HG03135 (cell line): Measurements from ENCODE around the gene USP40.

Experiments
- ATAC-seq: cut with Tn5 transposase; IDR thresholded peaks from one replicate; pipeline ENCODE4 v1.9.1; 2021; ENCODE audit warnings: mild to moderate bottlenecking, moderate library complexity; ENCODE audit not compliant: unreplicated experiment

The USP40 gene

GRCh38 chr2:233563663-233564430 is 2.7 kb downstream of the USP40 start:
- no peak for ATAC-seq

- no peak for ATAC-seq
These were observed 9.5 kb downstream of the USP40 start for GRCh38 chr2:233556881-233557736.

- ATAC-seq: no peak
These were observed 13.2 kb downstream of the USP40 start for GRCh38 chr2:233553366-233553765.

GRCh38 chr2:233551491-233551890 is 15.1 kb downstream of the USP40 start:
- ATAC-seq: no peak

- ATAC-seq: no peak
These were observed 19.8 kb downstream of the USP40 start for GRCh38 chr2:233546774-233547173.

- no peak for ATAC-seq
These were observed 20.5 kb downstream of the USP40 start for GRCh38 chr2:233546101-233546500.

- no peak for ATAC-seq
These were observed 22.4 kb downstream of the USP40 start for GRCh38 chr2:233544200-233544610.

GRCh38 chr2:233542507-233542906 is 24.1 kb downstream of the USP40 start:
- ATAC-seq: no peak

- ATAC-seq: no peak
These were observed 27.8 kb downstream of the USP40 start for GRCh38 chr2:233538741-233539140.

- ATAC-seq: no peak
These were observed 31.3 kb downstream of the USP40 start for GRCh38 chr2:233535271-233535670.

- ATAC-seq: no peak
These were observed 33.6 kb downstream of the USP40 start for GRCh38 chr2:233532971-233533370.

- no peak for ATAC-seq
These were observed 34.6 kb downstream of the USP40 start for GRCh38 chr2:233531955-233532354.

- ATAC-seq: no peak
These were observed 36.2 kb downstream of the USP40 start for GRCh38 chr2:233530381-233530780.

GRCh38 chr2:233528182-233528581 is 38.4 kb downstream of the USP40 start:
- no peak for ATAC-seq

- ATAC-seq: no peak
These were observed 40.8 kb downstream of the USP40 start for GRCh38 chr2:233525791-233526190.

GRCh38 chr2:233519787-233520611 is 46.6 kb downstream of the USP40 start:
- peak; percentile 89 for ATAC-seq

- ATAC-seq: no peak
These were observed 52.5 kb downstream of the USP40 start for GRCh38 chr2:233513953-233514655.

- ATAC-seq: peak; percentile 67
These were observed 62.5 kb downstream of the USP40 start for GRCh38 chr2:233503947-233504637.

- no peak for ATAC-seq
These were observed 63.1 kb downstream of the USP40 start for GRCh38 chr2:233503481-233503880.
